ENCODE data around the gene ADAM8.

ADAM8 gene

GRCh38 chr10:133262696-133263095 is 14.0 kb downstream of the ADAM8 start:
- no peak for DNase-seq (ENCODE audit: low read depth)
- TF ChIP-seq CTCF (IDR thresholded peaks at IDR 0.05; ENCODE audit: control insufficient read depth, extremely low read depth, insufficient read depth): no peak
- no peak overlapping the region for H3K4me3 ChIP-seq (ENCODE audit: low read depth, low read length)

GRCh38 chr10:133261726-133262325 is 14.8 kb downstream of the ADAM8 start:
- peak overlapping the region; percentile 76 for H3K4me3 ChIP-seq (ENCODE audit: low read depth, low read length)
- DNase-seq (ENCODE audit: low read depth): no peak
- TF ChIP-seq CTCF (IDR thresholded peaks at IDR 0.05; ENCODE audit: control insufficient read depth, extremely low read depth, insufficient read depth): no peak

GRCh38 chr10:133260895-133261725 is 15.6 kb downstream of the ADAM8 start:
- peak overlapping the region; percentile 76 for H3K4me3 ChIP-seq (ENCODE audit: low read depth, low read length)
- DNase-seq (ENCODE audit: low read depth): no peak
- TF ChIP-seq CTCF (IDR thresholded peaks at IDR 0.05; ENCODE audit: control insufficient read depth, extremely low read depth, insufficient read depth): no peak

GRCh38 chr10:133259602-133259989 is 17.1 kb downstream of the ADAM8 start:
- TF ChIP-seq CTCF (IDR thresholded peaks at IDR 0.05; ENCODE audit: control insufficient read depth, extremely low read depth, insufficient read depth): no peak
- no peak overlapping the region for H3K4me3 ChIP-seq (ENCODE audit: low read depth, low read length)
- DNase-seq (ENCODE audit: low read depth): no peak

DNA sequence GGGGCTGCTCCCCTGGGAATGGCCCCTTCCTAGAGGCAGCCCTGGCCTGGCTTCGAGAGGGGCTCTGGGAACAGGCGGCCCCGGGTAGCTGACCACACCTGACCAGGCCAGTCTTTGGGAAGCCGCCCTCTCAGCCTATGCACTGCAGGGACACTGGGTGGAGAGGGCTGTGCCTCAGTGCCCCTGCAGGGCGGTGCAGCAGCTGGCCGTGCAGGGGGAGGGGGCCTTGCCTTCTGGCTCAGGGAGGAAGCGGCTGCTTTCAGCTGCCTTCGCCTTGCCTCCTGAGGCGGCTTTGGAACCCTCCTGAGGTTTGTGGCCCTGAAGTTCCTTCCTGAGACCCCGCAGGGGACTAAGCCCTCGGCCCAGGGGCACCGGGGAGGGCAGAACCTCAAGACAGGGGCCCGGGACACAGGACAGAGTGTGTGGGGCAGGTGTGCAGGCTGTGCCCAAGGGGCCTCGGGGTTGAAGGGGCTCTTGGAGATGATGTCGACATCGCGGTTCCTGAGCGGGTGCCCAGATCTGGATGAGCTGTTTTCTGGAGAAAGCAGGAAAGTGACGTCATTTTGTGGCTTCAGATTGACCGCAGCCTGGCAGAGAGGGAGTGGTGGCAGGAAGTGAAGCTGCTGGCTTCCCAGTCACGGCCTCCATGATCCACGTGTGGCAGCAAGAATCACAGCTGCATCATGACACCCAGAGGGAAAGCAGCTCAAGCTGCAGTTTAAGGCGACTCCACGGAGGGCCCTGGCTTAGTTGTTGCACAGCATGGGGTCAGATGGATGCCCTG is 17.7 kb downstream of the ADAM8 start:
- no peak for TF ChIP-seq CTCF (IDR thresholded peaks at IDR 0.05; ENCODE audit: control insufficient read depth, extremely low read depth, insufficient read depth)
- no peak overlapping the region for H3K4me3 ChIP-seq (ENCODE audit: low read depth, low read length)
- no peak for DNase-seq (ENCODE audit: low read depth)

DNA sequence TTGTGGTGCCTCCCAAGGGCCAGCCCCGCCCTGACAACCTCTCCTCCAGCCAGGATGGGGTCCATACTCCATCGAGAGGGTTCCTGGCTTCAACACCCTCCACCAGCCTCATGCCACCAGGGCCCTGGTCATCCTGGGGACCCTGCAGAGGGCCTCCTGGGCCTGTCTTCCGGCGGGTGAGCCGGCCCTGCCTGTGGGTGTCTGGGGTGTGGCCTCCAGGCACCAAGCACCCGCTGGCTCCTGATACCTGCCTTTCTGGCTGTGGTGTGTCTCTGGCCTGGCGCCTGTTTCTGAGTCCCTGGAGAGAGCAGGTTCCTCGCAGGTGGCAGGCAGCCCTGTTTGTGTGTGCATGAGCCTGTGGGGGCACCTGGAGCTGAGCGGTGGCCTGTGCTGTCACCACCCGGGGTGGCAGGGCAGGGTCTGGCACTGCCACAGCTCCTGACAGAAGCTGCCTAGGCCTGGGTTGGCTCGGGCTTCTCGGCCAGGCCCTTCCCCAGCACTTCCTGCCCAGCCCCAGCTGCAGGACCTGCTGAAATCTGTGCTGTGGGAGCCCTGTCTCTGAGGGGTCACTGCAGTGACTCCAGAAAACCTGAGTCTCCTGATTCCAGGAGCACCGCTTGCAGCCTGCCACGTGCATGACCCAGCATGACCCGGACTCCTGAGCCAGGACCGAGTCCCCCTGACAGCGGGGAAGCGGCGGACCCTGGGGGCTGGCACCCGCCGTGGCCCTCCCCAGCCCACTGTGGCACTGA is 18.4 kb downstream of the ADAM8 start:
- peak; percentile 84 for DNase-seq (ENCODE audit: low read depth)
- TF ChIP-seq CTCF (IDR thresholded peaks at IDR 0.05; ENCODE audit: control insufficient read depth, extremely low read depth, insufficient read depth): no peak
- peak overlapping the region; percentile 41 for H3K4me3 ChIP-seq (ENCODE audit: low read depth, low read length)
